ENCODE measurements around the gene FBXL20.
"Not testable (repeated sequence)": the region's sequence is repeated elsewhere in the genome, so short reads cannot be mapped to it uniquely, and the experiment has no call there.

Gene FBXL20

DNA sequence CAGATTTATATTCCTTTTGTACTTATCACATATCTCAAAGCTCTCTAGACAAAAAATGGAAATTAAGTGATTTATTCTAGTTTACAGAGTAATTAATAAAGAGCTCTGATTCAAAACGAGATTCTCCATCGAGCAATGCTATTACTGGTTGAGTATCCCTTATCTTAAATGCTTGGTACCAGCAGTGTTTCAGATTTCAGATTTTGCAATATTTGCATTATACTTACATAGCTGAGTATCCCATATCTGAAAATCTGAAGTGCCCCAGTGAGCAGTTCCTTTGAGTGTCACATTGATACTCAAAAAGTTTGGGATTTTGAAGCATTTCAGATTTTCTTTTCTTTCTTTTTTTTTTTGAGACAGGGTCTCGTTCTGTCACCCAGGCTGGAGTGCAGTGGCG lies 118.3 kb downstream of the FBXL20 start:
- H3K27ac Mint-ChIP-seq = no peak overlapping the region
- no peak for TF ChIP-seq CTCF (IDR thresholded peaks at IDR 0.05; ENCODE audit: unreplicated experiment in 3 of 3)
- no peaks in the 10 kb centered on the region for H3K27me3 Mint-ChIP-seq (ENCODE audit: low read depth)
- peaks cover 11% of the 10 kb centered on the region for H3K36me3 Mint-ChIP-seq (ENCODE audit: low read depth)
- H3K4me3 Mint-ChIP-seq = no peak overlapping the region
- no peaks in the 10 kb centered on the region for H3K9me3 Mint-ChIP-seq
- no peaks in the 10 kb centered on the region for H3K4me1 Mint-ChIP-seq

GRCh38 chr17:39281806-39282205 lies 119.6 kb downstream of the FBXL20 start:
- no peak for TF ChIP-seq CTCF (IDR thresholded peaks at IDR 0.05; ENCODE audit: unreplicated experiment in 3 of 3)
- H3K9me3 Mint-ChIP-seq = no peaks in the 10 kb centered on the region
- H3K27ac Mint-ChIP-seq = no peak overlapping the region
- H3K4me1 Mint-ChIP-seq = no peaks in the 10 kb centered on the region
- H3K27me3 Mint-ChIP-seq (ENCODE audit: low read depth) = no peaks in the 10 kb centered on the region
- H3K36me3 Mint-ChIP-seq (ENCODE audit: low read depth) = peaks cover 15% of the 10 kb centered on the region
- H3K4me3 Mint-ChIP-seq = no peak overlapping the region

GRCh38 chr17:39278246-39278645 lies 123.2 kb downstream of the FBXL20 start:
- not testable (repeated sequence) for H3K9me3 Mint-ChIP-seq; H3K27me3 Mint-ChIP-seq (ENCODE audit: low read depth); H3K27ac Mint-ChIP-seq; H3K4me3 Mint-ChIP-seq; H3K4me1 Mint-ChIP-seq
- H3K36me3 Mint-ChIP-seq (ENCODE audit: low read depth) = peaks cover 20% of the 10 kb centered on the region

GRCh38 chr17:39277110-39277509 lies 124.3 kb downstream of the FBXL20 start:
- H3K9me3 Mint-ChIP-seq = no peaks in the 10 kb centered on the region
- H3K36me3 Mint-ChIP-seq (ENCODE audit: low read depth) = peaks cover 24% of the 10 kb centered on the region
- H3K27me3 Mint-ChIP-seq (ENCODE audit: low read depth) = no peaks in the 10 kb centered on the region
- TF ChIP-seq CTCF (IDR thresholded peaks at IDR 0.05; ENCODE audit: unreplicated experiment in 3 of 3) = no peak
- H3K27ac Mint-ChIP-seq = no peak overlapping the region
- H3K4me3 Mint-ChIP-seq = no peak overlapping the region
- H3K4me1 Mint-ChIP-seq = no peaks in the 10 kb centered on the region

- Mint-ChIP-seq H3K36me3 (ENCODE audit: low read depth) (peaks cover 24% of the 10 kb centered on the region), H3K4me1 (no peaks in the 10 kb centered on the region), H3K27me3 (ENCODE audit: low read depth) (no peaks in the 10 kb centered on the region), H3K9me3 (no peaks in the 10 kb centered on the region), H3K4me3 (no peak overlapping the region), H3K27ac (no peak overlapping the region)
- no peak for TF ChIP-seq CTCF (IDR thresholded peaks at IDR 0.05; ENCODE audit: unreplicated experiment in 3 of 3)
Observed at GRCh38 chr17:39276113-39276512, 125.3 kb downstream of the FBXL20 start.

DNA sequence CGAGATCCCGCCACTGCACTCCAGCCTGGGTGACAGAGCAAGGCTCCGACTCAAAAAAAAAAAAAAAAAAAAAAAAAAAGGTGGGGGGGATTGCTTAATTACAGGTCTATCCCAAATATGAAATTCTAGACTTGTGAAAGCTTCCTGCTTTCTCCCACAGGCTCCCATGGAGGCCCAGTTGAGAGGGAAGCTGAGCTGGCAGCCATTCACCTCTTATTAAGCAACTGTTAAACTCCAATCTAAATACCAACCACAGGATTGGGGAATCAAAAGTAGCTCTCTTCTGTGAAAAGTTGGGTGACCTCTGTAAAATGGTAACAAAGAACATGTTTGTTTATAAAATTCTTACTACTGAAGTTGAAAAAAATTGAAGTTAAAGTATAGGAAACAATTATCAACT lies 129.9 kb downstream of the FBXL20 start:
- no peak for TF ChIP-seq CTCF (IDR thresholded peaks at IDR 0.05; ENCODE audit: unreplicated experiment in 3 of 3)
- Mint-ChIP-seq H3K36me3 (ENCODE audit: low read depth) (peaks cover 49% of the 10 kb centered on the region), H3K27me3 (ENCODE audit: low read depth) (no peaks in the 10 kb centered on the region), H3K9me3 (no peaks in the 10 kb centered on the region), H3K4me1 (no peaks in the 10 kb centered on the region), H3K27ac (no peak overlapping the region), H3K4me3 (no peak overlapping the region)
